ENCODE data around the gene ATP2B3. TPM values are rescaled to one million over a fixed set of nuclear protein-coding genes. Genes with fewer than 3 reads are reported as not detected.

ATP2B3 gene
- total and polyA plus RNA-seq, 2 of the 4 experiments (the other 2 are of a cell fraction): under 0.01 to 0.03 TPM

- H3K23ac ChIP-seq (ENCODE audit: low read depth, low read length): no peak overlapping the region
- H2BK20ac ChIP-seq (ENCODE audit: low read depth, low read length): no peak overlapping the region
- no peak overlapping the region for H3K56ac ChIP-seq (ENCODE audit: extremely low read depth, insufficient read depth, low read length)
- H3K4ac ChIP-seq (ENCODE audit: low read depth, low read length): no peak overlapping the region
- no peak overlapping the region for H2BK5ac ChIP-seq (ENCODE audit: low read depth, low read length, poor library complexity, severe bottlenecking)
- BruUV-seq (replicated peaks): no TSS peak
- dilution Hi-C loops (cut with HindIII; ENCODE audit: low sequenced_read_pairs, unreplicated experiment): no loop called here
- DNase-seq (no peak), ATAC-seq (ENCODE audit: low read depth) (no peak)
- no peaks in the 10 kb centered on the region for H3K36me3 ChIP-seq (ENCODE audit: control insufficient read depth, insufficient read depth, low read length)
- H3K9ac ChIP-seq (ENCODE audit: low read depth, low read length): no peak overlapping the region
- H4K20me1 ChIP-seq (ENCODE audit: insufficient read depth, low read length): no peaks in the 10 kb centered on the region
- no peak overlapping the region for H2AFZ ChIP-seq (replicated peaks; ENCODE audit: low read length, poor library complexity)
- no peak overlapping the region for H3K4me2 ChIP-seq (ENCODE audit: low read depth, low read length)
- no CpG with 5 or more reads among the region's 6 CpGs for WGBS, 2 experiments (ENCODE audit: extremely low coverage in 2 of 2, insufficient read length in 1 of 2)
- no peak overlapping the region for H4K5ac ChIP-seq (ENCODE audit: low read depth, low read length)
- no peaks in the 10 kb centered on the region for H3K9me1 ChIP-seq (ENCODE audit: insufficient read depth, low read length)
- in situ Hi-C loops (cut with MboI; ENCODE audit: low sequenced_read_pairs): no loop called here
- H3K27ac ChIP-seq (ENCODE audit: insufficient read depth, low read length): no peak overlapping the region
- intact Hi-C loops (cut with micrococcal nuclease): no loop called here
- H3K14ac ChIP-seq (replicated peaks; ENCODE audit: low read depth, low read length): no peak overlapping the region
- CTCF ChIA-PET: no interaction called here
- no peak overlapping the region for H2BK120ac ChIP-seq (ENCODE audit: low read depth, low read length)
- H3K27me3 ChIP-seq (ENCODE audit: control insufficient read depth, insufficient read depth, low read length): peaks cover 18% of the 10 kb centered on the region; the same call in 1 of the 2 replicates
- peaks cover 9% of the 10 kb centered on the region; the same call in 1 of the 2 replicates for H3K9me3 ChIP-seq (ENCODE audit: control insufficient read depth, insufficient read depth, low read length)
- H4K8ac ChIP-seq (ENCODE audit: low read depth in 2 of 2, low read length in 2 of 2): no peak overlapping the region
- no peak overlapping the region for H2AK5ac ChIP-seq (ENCODE audit: low read depth, low read length)
- POLR2A ChIA-PET (ENCODE audit: unreplicated experiment): no interaction called here
- H2AK9ac ChIP-seq (replicated peaks; ENCODE audit: low read depth, low read length, poor library complexity): no peak overlapping the region
- H2BK15ac ChIP-seq (ENCODE audit: low read depth, low read length): no peak overlapping the region
- H3K18ac ChIP-seq (ENCODE audit: low read depth, low read length): no peak overlapping the region
- no peak for TF ChIP-seq CHD1 (IDR thresholded peaks at IDR 0.05; ENCODE audit: low read depth, low read length)
- TF ChIP-seq RFX5 (IDR thresholded peaks at IDR 0.05; ENCODE audit: low read depth, low read length): no peak
- no peak for TF ChIP-seq RCOR1 (IDR thresholded peaks at IDR 0.05; ENCODE audit: insufficient replicate concordance, low read length)
- TF ChIP-seq CTCF (conservative IDR thresholded peaks at IDR 0.05; ENCODE audit: low read depth, low read length): no peak
- no peak for TF ChIP-seq CEBPB (IDR thresholded peaks at IDR 0.05; ENCODE audit: low read depth, low read length)
- TF ChIP-seq NFE2L2 (IDR thresholded peaks at IDR 0.05; ENCODE audit: low read depth, low read length): no peak
- no peak for TF ChIP-seq RAD21 (IDR thresholded peaks at IDR 0.05; ENCODE audit: low read length)
- TF ChIP-seq, protein P1, sequence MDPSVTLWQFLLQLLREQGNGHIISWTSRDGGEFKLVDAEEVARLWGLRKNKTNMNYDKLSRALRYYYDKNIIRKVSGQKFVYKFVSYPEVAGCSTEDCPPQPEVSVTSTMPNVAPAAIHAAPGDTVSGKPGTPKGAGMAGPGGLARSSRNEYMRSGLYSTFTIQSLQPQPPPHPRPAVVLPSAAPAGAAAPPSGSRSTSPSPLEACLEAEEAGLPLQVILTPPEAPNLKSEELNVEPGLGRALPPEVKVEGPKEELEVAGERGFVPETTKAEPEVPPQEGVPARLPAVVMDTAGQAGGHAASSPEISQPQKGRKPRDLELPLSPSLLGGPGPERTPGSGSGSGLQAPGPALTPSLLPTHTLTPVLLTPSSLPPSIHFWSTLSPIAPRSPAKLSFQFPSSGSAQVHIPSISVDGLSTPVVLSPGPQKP (IDR thresholded peaks at IDR 0.05; ENCODE audit: borderline replicate concordance, low read depth, low read length): no peak
- TF ChIP-seq, protein P2, sequence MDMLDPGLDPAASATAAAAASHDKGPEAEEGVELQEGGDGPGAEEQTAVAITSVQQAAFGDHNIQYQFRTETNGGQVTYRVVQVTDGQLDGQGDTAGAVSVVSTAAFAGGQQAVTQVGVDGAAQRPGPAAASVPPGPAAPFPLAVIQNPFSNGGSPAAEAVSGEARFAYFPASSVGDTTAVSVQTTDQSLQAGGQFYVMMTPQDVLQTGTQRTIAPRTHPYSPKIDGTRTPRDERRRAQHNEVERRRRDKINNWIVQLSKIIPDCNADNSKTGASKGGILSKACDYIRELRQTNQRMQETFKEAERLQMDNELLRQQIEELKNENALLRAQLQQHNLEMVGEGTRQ (IDR thresholded peaks at IDR 0.05; ENCODE audit: low read depth, low read length): no peak
- TF ChIP-seq SMC3 (IDR thresholded peaks at IDR 0.05; ENCODE audit: low read depth, low read length): no peak
- TF ChIP-seq MAFK (IDR thresholded peaks at IDR 0.05; ENCODE audit: low read depth, low read length): no peak
- no peak for TF ChIP-seq POLR2A (IDR thresholded peaks at IDR 0.05; ENCODE audit: low read depth, low read length)
- TF ChIP-seq MAZ (IDR thresholded peaks at IDR 0.05; ENCODE audit: borderline replicate concordance, low read depth, low read length): no peak
- H3K79me1 ChIP-seq (ENCODE audit: low read depth in 1 of 2, low read length in 2 of 2): no peaks in the 10 kb centered on the region
- no peaks in the 10 kb centered on the region for H3K4me1 ChIP-seq (ENCODE audit: control insufficient read depth, insufficient read depth, low read length)
- no peak overlapping the region for H3K4me3 ChIP-seq (ENCODE audit: insufficient read depth, low read depth, low read length)
- H4K91ac ChIP-seq (ENCODE audit: insufficient read depth, low read depth, low read length): no peak overlapping the region
These were observed 54.1 kb downstream of the ATP2B3 start for GRCh38 chrX:153571534-153571908.
